CD4-positive, alpha-beta T cell (primary cell): ENCODE results near the gene USP32. TPM values are rescaled to one million over a fixed set of nuclear protein-coding genes. Genes with fewer than 3 reads are reported as not detected.

Experiments
- ATAC-seq: fragments of 200-7000 bp; cut with Tn5 transposase; one replicate; pipeline ENCODE4 v1.10.0; 2022; ENCODE audit warnings: mild to moderate bottlenecking; ENCODE audit not compliant: poor library complexity
- CTCF ChIA-PET: fragments of 350-600 bp; sonication (Branson Sonifier 250); formaldehyde crosslinking; loops from one replicate; lab custom pipeline; 2021; ENCODE audit warnings: antibody characterized with exemption, inconsistent platforms; lab: Charles Lee
- POLR2A ChIA-PET: fragments of 350-600 bp; sonication (Branson Sonifier 250); formaldehyde crosslinking; loops from one replicate; lab custom pipeline; 2021; ENCODE audit warnings: antibody characterized with exemption, inconsistent platforms; lab: Charles Lee
- DNase-seq, 14 experiments: peaks; one replicate each; pipeline ENCODE4 v3.0.0-alpha.2; 2013 to 2020; ENCODE audit warnings: mixed read lengths in 2 of 14
- H3K27ac ChIP-seq, 2 donors: one replicate each; pipeline versions ENCODE4 v1.5.1 to v1.7.0; 2013; ENCODE audit warnings: low read length in 2 of 2, low read depth in 1 of 2, mild to moderate bottlenecking in 1 of 2
- H3K27me3 ChIP-seq, 2 experiments: 1 replicate in 1 of 2; 2 replicates in 1 of 2; pipeline versions ENCODE4 v1.6.1 to v1.7.0; 2013; ENCODE audit warnings: low read length in 2 of 2, control low read depth in 1 of 2, mild to moderate bottlenecking in 1 of 2, moderate library complexity in 1 of 2; ENCODE audit not compliant: insufficient read depth in 2 of 2, control insufficient read depth in 1 of 2
- H3K36me3 ChIP-seq: one replicate; pipeline ENCODE4 v1.6.1; 2013; ENCODE audit warnings: low read length, control low read depth; ENCODE audit not compliant: insufficient read depth
- H3K4me1 ChIP-seq: one replicate; pipeline ENCODE4 v1.6.1; 2013; ENCODE audit warnings: low read length, control low read depth; ENCODE audit not compliant: insufficient read depth
- H3K4me3 ChIP-seq: one replicate; pipeline ENCODE4 v1.5.1; 2013; ENCODE audit warnings: mild to moderate bottlenecking, low read length, moderate library complexity
- H3K9me3 ChIP-seq, 2 experiments: 1 replicate in 1 of 2; 2 replicates in 1 of 2; pipeline versions ENCODE4 v1.6.1 to v1.7.0; 2013; ENCODE audit warnings: low read length in 2 of 2, mild to moderate bottlenecking in 2 of 2, control low read depth in 1 of 2, moderate library complexity in 1 of 2; ENCODE audit not compliant: control insufficient read depth in 1 of 2, insufficient read depth in 1 of 2
- H3K27ac Mint-ChIP-seq: one replicate; pipeline ENCODE4 v1.8.0; 2020; ENCODE audit warnings: mixed read lengths
- H3K27me3 Mint-ChIP-seq: one replicate; pipeline ENCODE4 v1.8.0; 2021; ENCODE audit warnings: mixed read lengths
- H3K36me3 Mint-ChIP-seq: one replicate; pipeline ENCODE4 v1.8.0; 2021; ENCODE audit warnings: low read depth, mixed read lengths
- H3K4me1 Mint-ChIP-seq: one replicate; pipeline ENCODE4 v1.8.0; 2021; ENCODE audit warnings: low read depth, mixed read lengths
- H3K4me3 Mint-ChIP-seq: one replicate; pipeline ENCODE4 v1.8.0; 2020; ENCODE audit warnings: mild to moderate bottlenecking, mixed read lengths
- H3K9me3 Mint-ChIP-seq: one replicate; pipeline ENCODE4 v1.8.0; 2020; ENCODE audit warnings: mixed read lengths
- CTCF ChIP-seq: fragments of 200-600 bp; IDR thresholded peaks from one replicate; pipeline ENCODE4 v1.8.0; 2022; ENCODE audit warnings: antibody characterized with exemption, mild to moderate bottlenecking
- intact Hi-C, 2 experiments: fragments of 100-400 bp; cut with DNase I in 1 of 2; cut with micrococcal nuclease in 1 of 2; formaldehyde crosslinking; loops; one replicate each; pipeline versions ENCODE4 v1.15.1 to v1.9.0; 2023 to 2025; cut with DNase I, micrococcal nuclease
- total RNA-seq, 174 experiments: library from RNA in 2 of 174; stranded (reverse) in 2 of 174; gene quantifications; one replicate each; pipeline ENCODE4 v1.2.3 and lab custom pipeline; 2021 to 2026

Gene USP32
- total RNA-seq, 2 experiments from 2014 or later: 23.9 to 24.7 TPM

- H3K27me3 Mint-ChIP-seq: no peaks in the 10 kb centered on the region
- Histone ChIP-seq H3K4me3 (no peak overlapping the region), H3K36me3 (no peaks in the 10 kb centered on the region), H3K9me3 (no peaks in the 10 kb centered on the region), H3K4me1 (peaks cover 4% of the 10 kb centered on the region), H3K27me3 (no peaks in the 10 kb centered on the region), H3K27ac (no peak overlapping the region)
- DNase-seq (no peak), ATAC-seq (no peak)
- POLR2A ChIA-PET: interaction anchor here (1.0 kb wide), 1 partner anchor 87 kb away, joined by 3 read pairs; the partner anchor contains the start of gene USP32
- H3K4me1 Mint-ChIP-seq: peaks cover 27% of the 10 kb centered on the region
- H3K9me3 Mint-ChIP-seq: no peaks in the 10 kb centered on the region
- peaks cover 32% of the 10 kb centered on the region for H3K36me3 Mint-ChIP-seq
- no peak overlapping the region for H3K27ac Mint-ChIP-seq
- intact Hi-C loops: no loop called here
- no peak for TF ChIP-seq CTCF
- CTCF ChIA-PET: interaction anchor here (0.6 kb wide), 1 partner anchor 126 kb away, joined by 3 read pairs; no protein-coding TSS in a partner anchor
- H3K4me3 Mint-ChIP-seq: no peak overlapping the region
Observed at GRCh38 chr17:60304502-60304901, 87.4 kb downstream of the USP32 start.

GRCh38 chr17:60303406-60304099, 88.4 kb downstream of the USP32 start:
- H3K27ac ChIP-seq: no peak overlapping the region

GRCh38 chr17:60301649-60302048, 90.3 kb downstream of the USP32 start:
- ATAC-seq (no peak), DNase-seq (no peak)
- no peaks in the 10 kb centered on the region for H3K9me3 Mint-ChIP-seq
- H3K4me3 Mint-ChIP-seq: no peak overlapping the region
- no peak overlapping the region for H3K27ac ChIP-seq
- H3K4me1 ChIP-seq: peaks cover 4% of the 10 kb centered on the region
- H3K36me3 Mint-ChIP-seq: peaks cover 22% of the 10 kb centered on the region
- intact Hi-C loops: no loop called here
- TF ChIP-seq CTCF: no peak
- no peak overlapping the region for H3K27ac Mint-ChIP-seq
- no peaks in the 10 kb centered on the region for H3K27me3 ChIP-seq
- H3K27me3 Mint-ChIP-seq: no peaks in the 10 kb centered on the region
- H3K9me3 ChIP-seq: no peaks in the 10 kb centered on the region
- peaks cover 22% of the 10 kb centered on the region for H3K4me1 Mint-ChIP-seq
- CTCF ChIA-PET: no interaction called here
- H3K4me3 ChIP-seq: no peak overlapping the region
- no peaks in the 10 kb centered on the region for H3K36me3 ChIP-seq
- POLR2A ChIA-PET: no interaction called here

More at GRCh38 chr17:60303406-60304099, 88.4 kb downstream of the USP32 start:
- ATAC-seq (no peak), DNase-seq (no peak)
- Histone ChIP-seq H3K36me3 (no peaks in the 10 kb centered on the region), H3K9me3 (no peaks in the 10 kb centered on the region), H3K27me3 (no peaks in the 10 kb centered on the region), H3K4me1 (peaks cover 4% of the 10 kb centered on the region), H3K4me3 (no peak overlapping the region)
- H3K27ac Mint-ChIP-seq: no peak overlapping the region
- no peaks in the 10 kb centered on the region for H3K9me3 Mint-ChIP-seq
- no peak for TF ChIP-seq CTCF
- peaks cover 27% of the 10 kb centered on the region for H3K4me1 Mint-ChIP-seq
- intact Hi-C loops: no loop called here
- no peaks in the 10 kb centered on the region for H3K27me3 Mint-ChIP-seq
- no peak overlapping the region for H3K4me3 Mint-ChIP-seq
- H3K36me3 Mint-ChIP-seq: peaks cover 31% of the 10 kb centered on the region
- CTCF ChIA-PET: interaction anchor here (0.6 kb wide), 1 partner anchor 125 kb away, joined by 3 read pairs; no protein-coding TSS in a partner anchor
- POLR2A ChIA-PET: no interaction called here
